SU-DHL-6 (cell line): ENCODE measurements around the gene FEN1.

Experiments used
- CTCF ChIP-seq: fragments of 200-600 bp; sonication (generic); IDR thresholded peaks from one replicate; pipeline ENCODE4 v1.5.1; 2017; ENCODE audit warnings: antibody characterized with exemption, mild to moderate bottlenecking, low read length, moderate library complexity; ENCODE audit not compliant: insufficient read depth, poor library complexity, severe bottlenecking
- EZH2phosphoT487 ChIP-seq: fragments of 200-600 bp; sonication (generic), shearing (Covaris generic); conservative IDR thresholded peaks from 2 replicates; pipeline ENCODE4 v1.6.1; 2018; ENCODE audit warnings: mild to moderate bottlenecking, antibody characterized with exemption, low read length, moderate library complexity, mixed read lengths

GRCh38 chr11:61826930-61827570 lies 34.3 kb downstream of the FEN1 start:
- TF ChIP-seq CTCF (no peak), EZH2phosphoT487 (no peak)
